ENCODE data around the gene NTRK2.

Gene NTRK2

GRCh38 chr9:84679571-84679970 is 10.0 kb downstream of the NTRK2 start:
- H3K4me3 ChIP-seq (ENCODE audit: low read depth, low read length) = no peak overlapping the region
- no peak for TF ChIP-seq CTCF (conservative IDR thresholded peaks at IDR 0.05; ENCODE audit: low read depth, low read length)
- DNase-seq (ENCODE audit: low read depth) = no peak

GRCh38 chr9:84681516-84682285 is 12.2 kb downstream of the NTRK2 start:
- no peak overlapping the region for H3K4me3 ChIP-seq (ENCODE audit: low read depth, low read length)
- DNase-seq (ENCODE audit: low read depth) = no peak
- TF ChIP-seq CTCF (conservative IDR thresholded peaks at IDR 0.05; ENCODE audit: low read depth, low read length) = no peak

GRCh38 chr9:84686068-84686467 is 16.5 kb downstream of the NTRK2 start:
- H3K4me3 ChIP-seq (ENCODE audit: low read depth, low read length) = no peak overlapping the region
- no peak for DNase-seq (ENCODE audit: low read depth)
- no peak for TF ChIP-seq CTCF (conservative IDR thresholded peaks at IDR 0.05; ENCODE audit: low read depth, low read length)

- no peak for TF ChIP-seq CTCF (conservative IDR thresholded peaks at IDR 0.05; ENCODE audit: low read depth, low read length)
- DNase-seq (ENCODE audit: low read depth) = no peak
- H3K4me3 ChIP-seq (ENCODE audit: low read depth, low read length) = no peak overlapping the region
These were observed 19.4 kb downstream of the NTRK2 start for GRCh38 chr9:84688956-84689355.

- no peak for TF ChIP-seq CTCF (conservative IDR thresholded peaks at IDR 0.05; ENCODE audit: low read depth, low read length)
- DNase-seq (ENCODE audit: low read depth) = no peak
- no peak overlapping the region for H3K4me3 ChIP-seq (ENCODE audit: low read depth, low read length)
These were observed 22.1 kb downstream of the NTRK2 start for GRCh38 chr9:84691634-84692033.

GRCh38 chr9:84694248-84694647 is 24.7 kb downstream of the NTRK2 start:
- no peak for TF ChIP-seq CTCF (conservative IDR thresholded peaks at IDR 0.05; ENCODE audit: low read depth, low read length)
- H3K4me3 ChIP-seq (ENCODE audit: low read depth, low read length) = no peak overlapping the region
- DNase-seq (ENCODE audit: low read depth) = no peak

- TF ChIP-seq CTCF (conservative IDR thresholded peaks at IDR 0.05; ENCODE audit: low read depth, low read length) = no peak
- DNase-seq (ENCODE audit: low read depth) = no peak
- no peak overlapping the region for H3K4me3 ChIP-seq (ENCODE audit: low read depth, low read length)
These were observed 27.5 kb downstream of the NTRK2 start for GRCh38 chr9:84697042-84697441.
